ENCODE data around the gene GRN.
"Not testable (repeated sequence)": the region's sequence is repeated elsewhere in the genome, so short reads cannot be mapped to it uniquely, and the experiment has no call there.

Gene GRN

GRCh38 chr17:44346064-44346844 lies 1.2 kb downstream of the GRN start:
- DNase-seq (ENCODE audit: low read depth in 2 of 2) = no peak

- not testable (repeated sequence) for DNase-seq (ENCODE audit: low read depth in 2 of 2)
Measured at GRCh38 chr17:44347206-44348055, 2.3 kb downstream of the GRN start.

GRCh38 chr17:44348234-44348987 lies 3.3 kb downstream of the GRN start:
- DNase-seq (ENCODE audit: low read depth in 2 of 2) = no peak

GRCh38 chr17:44348988-44349364 lies 3.9 kb downstream of the GRN start:
- no peak for DNase-seq (ENCODE audit: low read depth in 2 of 2)

GRCh38 chr17:44349553-44350070 lies 4.5 kb downstream of the GRN start:
- DNase-seq (ENCODE audit: low read depth in 2 of 2) = no peak

GRCh38 chr17:44350733-44351226 lies 5.7 kb downstream of the GRN start:
- peak; percentile 66 for DNase-seq (ENCODE audit: low read depth in 2 of 2)

GRCh38 chr17:44351464-44351863 lies 6.4 kb downstream of the GRN start:
- DNase-seq (ENCODE audit: low read depth in 2 of 2) = no peak

GRCh38 chr17:44351961-44352827 lies 7.1 kb downstream of the GRN start:
- no peak for DNase-seq (ENCODE audit: low read depth in 2 of 2)

- no peak for DNase-seq (ENCODE audit: low read depth in 2 of 2)
Measured at GRCh38 chr17:44352828-44353671, 7.9 kb downstream of the GRN start.

GRCh38 chr17:44353672-44354331 lies 8.7 kb downstream of the GRN start:
- DNase-seq (ENCODE audit: low read depth in 2 of 2) = no peak

- peak; percentile 52 to 63 for DNase-seq (ENCODE audit: low read depth in 2 of 2)
Measured at GRCh38 chr17:44354582-44355561, 9.8 kb downstream of the GRN start.

GRCh38 chr17:44355642-44356099 lies 10.6 kb downstream of the GRN start:
- DNase-seq (ENCODE audit: low read depth in 2 of 2) = no peak

GRCh38 chr17:44356241-44356640 lies 11.1 kb downstream of the GRN start:
- no peak for DNase-seq (ENCODE audit: low read depth in 2 of 2)

GRCh38 chr17:44358066-44358465 lies 13.0 kb downstream of the GRN start:
- no peak for DNase-seq (ENCODE audit: low read depth in 2 of 2)

GRCh38 chr17:44359006-44359405 lies 13.9 kb downstream of the GRN start:
- no peak for DNase-seq (ENCODE audit: low read depth in 2 of 2)

GRCh38 chr17:44359458-44360143 lies 14.5 kb downstream of the GRN start:
- no peak for DNase-seq (ENCODE audit: low read depth in 2 of 2)

GRCh38 chr17:44360144-44360533 lies 15.0 kb downstream of the GRN start:
- DNase-seq (ENCODE audit: low read depth in 2 of 2) = no peak
